Osteocyte (in vitro differentiated cells): Measurements from ENCODE around the gene C6orf89. TPM values are rescaled to one million over a fixed set of nuclear protein-coding genes. Genes with fewer than 3 reads are reported as not detected.

ENCODE experiments used
- DNase-seq: peaks from one replicate; pipeline ENCODE4 v3.0.0; 2021; ENCODE audit warnings: mixed read lengths; ENCODE audit not compliant: unreplicated experiment; ENCODE audit errors: extremely low spot score
- H3K27ac Mint-ChIP-seq: one replicate; pipeline ENCODE4 v1.8.0; 2021; ENCODE audit warnings: mild to moderate bottlenecking, mixed read lengths; ENCODE audit not compliant: unreplicated experiment
- H3K27me3 Mint-ChIP-seq: one replicate; pipeline ENCODE4 v1.8.0; 2021; ENCODE audit warnings: mixed read lengths; ENCODE audit not compliant: unreplicated experiment
- H3K36me3 Mint-ChIP-seq: one replicate; pipeline ENCODE4 v1.8.0; 2021; ENCODE audit warnings: mixed read lengths; ENCODE audit not compliant: unreplicated experiment
- H3K4me1 Mint-ChIP-seq: one replicate; pipeline ENCODE4 v1.8.0; 2021; ENCODE audit warnings: mixed read lengths; ENCODE audit not compliant: unreplicated experiment
- H3K4me3 Mint-ChIP-seq: one replicate; pipeline ENCODE4 v1.8.0; 2021; ENCODE audit warnings: mild to moderate bottlenecking, moderate library complexity, mixed read lengths; ENCODE audit not compliant: unreplicated experiment
- H3K9me3 Mint-ChIP-seq: one replicate; pipeline ENCODE4 v1.8.0; 2021; ENCODE audit warnings: mixed read lengths; ENCODE audit not compliant: unreplicated experiment
- long read RNA-seq: library from polyadenylated mRNA; unstranded; transcript quantifications from one replicate; pipeline ENCODE4 v2.0.0, GENCODE V29; 2021
- total RNA-seq: library from RNA; stranded (reverse); gene quantifications from 2 replicates; pipeline ENCODE4 v1.2.1, GENCODE V29; 2021
- TF ChIP-seq, protein P1 (sequence below): fragments of 200-600 bp; sonication (generic); IDR thresholded peaks from 2 replicates; pipeline ENCODE4 v1.5.0; 2021; ENCODE audit warnings: antibody characterized with exemption, mild to moderate bottlenecking, moderate library complexity

Gene C6orf89, protein sequence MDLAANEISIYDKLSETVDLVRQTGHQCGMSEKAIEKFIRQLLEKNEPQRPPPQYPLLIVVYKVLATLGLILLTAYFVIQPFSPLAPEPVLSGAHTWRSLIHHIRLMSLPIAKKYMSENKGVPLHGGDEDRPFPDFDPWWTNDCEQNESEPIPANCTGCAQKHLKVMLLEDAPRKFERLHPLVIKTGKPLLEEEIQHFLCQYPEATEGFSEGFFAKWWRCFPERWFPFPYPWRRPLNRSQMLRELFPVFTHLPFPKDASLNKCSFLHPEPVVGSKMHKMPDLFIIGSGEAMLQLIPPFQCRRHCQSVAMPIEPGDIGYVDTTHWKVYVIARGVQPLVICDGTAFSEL
- total RNA-seq = 71.2 and 73.2 TPM in 2 replicates
- long read RNA-seq, full-length matches to known transcripts = 346 of 443 reads
- long read RNA-seq, partial matches to known transcripts = 75 of 443 reads
- long read RNA-seq, other reads (novel, unspliced or antisense) = 22 of 443 reads

DNA sequence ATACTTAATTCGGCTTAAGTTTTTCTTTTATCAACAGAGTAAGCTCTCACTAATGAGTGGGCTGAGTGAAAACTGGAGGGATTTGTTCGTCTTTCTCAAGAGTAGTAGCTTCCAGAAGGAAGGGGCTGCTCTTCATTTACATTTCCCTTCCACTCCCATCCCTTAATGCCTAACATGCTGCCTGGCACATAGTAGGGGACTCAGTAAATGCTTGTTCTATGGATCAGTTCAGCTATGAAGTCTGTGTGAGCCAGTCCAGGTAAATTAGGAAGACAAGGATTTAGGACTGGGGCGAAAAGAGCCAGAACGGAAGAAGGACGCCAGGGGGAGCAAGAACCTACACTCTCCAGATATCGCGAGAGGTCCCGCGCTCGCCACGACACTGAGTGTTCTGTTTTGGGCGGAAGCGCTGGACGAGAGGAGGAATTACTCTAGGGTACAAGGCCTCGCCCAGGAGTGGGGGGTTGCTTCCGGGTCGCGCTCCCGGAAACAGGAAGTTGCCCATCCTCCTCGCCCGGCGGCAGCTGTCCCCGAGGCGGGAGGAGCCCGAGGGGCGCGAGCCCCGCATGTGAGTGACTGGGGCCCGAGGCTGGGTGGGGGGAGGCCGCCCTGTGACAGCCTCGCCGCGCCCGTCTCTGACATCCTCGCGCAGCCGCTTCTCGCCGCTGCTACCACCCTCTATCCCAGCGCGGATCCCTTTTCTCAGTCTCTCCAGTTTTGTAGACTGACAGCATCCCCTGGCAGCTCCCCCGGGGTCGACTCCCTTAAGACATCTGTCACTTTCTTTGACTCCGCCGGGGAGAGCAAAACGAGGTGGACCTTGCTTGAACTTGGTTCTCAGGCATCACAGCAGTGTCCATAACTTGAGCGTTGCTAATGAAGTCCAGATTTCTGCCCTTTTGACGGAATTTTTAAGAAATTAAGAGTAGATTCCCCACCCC lies at the start of gene C6orf89:
C6orf89 (plus strand) TSS at position 492 of the 941 bp plus-strand sequence. CDS start 13,493 bp downstream, outside the sequence.
- Mint-ChIP-seq H3K4me1 (peaks cover 28% of the 10 kb centered on the region), H3K27ac (peak within 1 kb of the TSS; percentile 89), H3K27me3 (no peaks in the 10 kb centered on the region), H3K4me3 (peak within 1 kb of the TSS; percentile 90), H3K36me3 (no peaks in the 10 kb centered on the region), H3K9me3 (no peaks in the 10 kb centered on the region)
- TF ChIP-seq, protein P1, sequence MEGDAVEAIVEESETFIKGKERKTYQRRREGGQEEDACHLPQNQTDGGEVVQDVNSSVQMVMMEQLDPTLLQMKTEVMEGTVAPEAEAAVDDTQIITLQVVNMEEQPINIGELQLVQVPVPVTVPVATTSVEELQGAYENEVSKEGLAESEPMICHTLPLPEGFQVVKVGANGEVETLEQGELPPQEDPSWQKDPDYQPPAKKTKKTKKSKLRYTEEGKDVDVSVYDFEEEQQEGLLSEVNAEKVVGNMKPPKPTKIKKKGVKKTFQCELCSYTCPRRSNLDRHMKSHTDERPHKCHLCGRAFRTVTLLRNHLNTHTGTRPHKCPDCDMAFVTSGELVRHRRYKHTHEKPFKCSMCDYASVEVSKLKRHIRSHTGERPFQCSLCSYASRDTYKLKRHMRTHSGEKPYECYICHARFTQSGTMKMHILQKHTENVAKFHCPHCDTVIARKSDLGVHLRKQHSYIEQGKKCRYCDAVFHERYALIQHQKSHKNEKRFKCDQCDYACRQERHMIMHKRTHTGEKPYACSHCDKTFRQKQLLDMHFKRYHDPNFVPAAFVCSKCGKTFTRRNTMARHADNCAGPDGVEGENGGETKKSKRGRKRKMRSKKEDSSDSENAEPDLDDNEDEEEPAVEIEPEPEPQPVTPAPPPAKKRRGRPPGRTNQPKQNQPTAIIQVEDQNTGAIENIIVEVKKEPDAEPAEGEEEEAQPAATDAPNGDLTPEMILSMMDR = peak; percentile 90
- peak; percentile 97 for DNase-seq

DNA sequence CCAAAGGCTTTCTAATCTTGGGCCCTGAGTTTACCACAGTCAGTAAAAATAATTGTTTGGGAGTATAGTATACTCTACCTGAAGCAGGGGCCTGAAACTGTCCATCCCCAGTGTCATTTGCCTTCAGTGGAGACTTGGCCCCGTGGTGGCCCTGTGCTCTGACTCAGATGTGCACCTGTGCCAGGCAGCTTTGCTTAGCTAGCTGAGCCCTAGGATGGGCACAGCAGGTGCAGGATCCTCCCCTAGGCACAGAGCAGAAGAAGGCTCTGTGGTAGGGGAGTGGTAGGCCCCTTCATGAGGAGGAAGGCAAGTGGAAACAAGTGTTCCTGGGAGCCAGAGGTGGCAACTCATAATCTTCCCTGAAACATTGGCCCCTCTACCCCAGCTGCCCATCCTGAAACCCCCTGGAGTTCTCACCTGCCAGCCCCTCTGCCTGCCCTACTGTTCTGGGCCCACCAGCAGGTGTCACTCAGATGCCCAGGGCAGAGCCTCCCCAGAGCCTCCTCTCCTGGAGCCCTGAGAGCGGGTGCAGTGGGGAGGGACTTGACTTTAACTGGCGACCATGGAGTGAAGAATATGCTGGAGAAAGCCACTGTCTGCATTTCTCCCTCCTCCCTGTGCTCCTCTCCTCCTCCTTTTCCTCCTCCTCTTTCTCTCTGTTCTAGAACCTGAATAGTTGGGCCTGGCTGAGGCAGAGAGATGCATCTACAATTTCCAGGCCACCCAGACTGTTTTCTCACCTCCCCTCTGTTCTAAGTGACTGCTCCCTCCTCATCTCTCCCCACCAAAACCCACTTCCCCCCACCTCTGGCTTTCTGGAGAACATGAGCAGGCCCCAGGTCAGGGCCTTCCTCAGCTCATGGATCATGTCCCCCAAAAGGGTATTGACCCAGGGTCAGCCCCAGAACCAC lies 49.4 kb upstream of the C6orf89 start:
- peaks cover 39% of the 10 kb centered on the region for H3K27me3 Mint-ChIP-seq

DNA sequence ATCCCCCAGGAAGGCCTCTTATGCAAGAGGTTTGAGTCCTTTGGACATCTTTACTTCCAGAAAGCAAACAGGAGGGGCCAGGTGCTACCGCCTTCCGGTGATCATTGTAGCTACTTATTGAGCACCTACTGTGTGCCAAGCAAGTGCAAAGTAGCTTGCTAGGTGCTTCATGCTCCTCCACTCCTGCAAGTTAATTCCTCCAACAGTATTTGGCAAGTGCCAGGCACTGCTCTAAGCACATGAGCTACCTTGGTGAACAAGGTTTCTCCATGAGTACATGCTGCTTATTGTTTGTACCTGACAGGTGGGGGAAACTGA lies 48.8 kb upstream of the C6orf89 start:
- H3K9me3 Mint-ChIP-seq = no peaks in the 10 kb centered on the region
- no peak overlapping the region for H3K27ac Mint-ChIP-seq
- H3K4me3 Mint-ChIP-seq = no peak overlapping the region
- no peaks in the 10 kb centered on the region for H3K36me3 Mint-ChIP-seq
- TF ChIP-seq, protein P1 = no peak
- peaks cover 8% of the 10 kb centered on the region for H3K4me1 Mint-ChIP-seq
- DNase-seq = no peak
- peaks cover 39% of the 10 kb centered on the region for H3K27me3 Mint-ChIP-seq

More for the DNA sequence above, 49.4 kb upstream of the C6orf89 start:
- H3K4me3 Mint-ChIP-seq = no peak overlapping the region
- no peaks in the 10 kb centered on the region for H3K9me3 Mint-ChIP-seq
- H3K4me1 Mint-ChIP-seq = peaks cover 8% of the 10 kb centered on the region
- no peaks in the 10 kb centered on the region for H3K36me3 Mint-ChIP-seq
- H3K27ac Mint-ChIP-seq = no peak overlapping the region
- TF ChIP-seq, protein P1 = no peak
- no peak for DNase-seq

DNA sequence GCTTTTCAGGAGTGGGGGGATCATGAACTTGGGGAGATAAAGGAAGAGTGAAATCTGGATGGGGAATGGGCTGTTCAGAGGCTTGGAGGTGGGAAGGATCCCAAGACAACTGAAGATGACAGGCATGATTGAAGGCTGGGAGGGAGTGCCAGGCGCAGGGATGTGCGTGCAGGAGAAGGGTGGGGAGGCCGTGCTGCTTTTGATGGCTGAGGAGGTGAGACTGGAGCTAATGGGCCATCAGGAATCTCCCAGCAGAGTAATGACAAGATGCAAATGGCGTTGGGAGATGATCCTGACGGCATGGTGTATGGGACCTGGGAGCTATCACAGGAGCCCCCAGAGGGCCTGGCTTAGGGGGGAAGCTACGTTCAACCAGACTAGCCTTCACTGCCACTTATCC lies 48.1 kb upstream of the C6orf89 start:
- H3K4me3 Mint-ChIP-seq = no peak overlapping the region
- H3K4me1 Mint-ChIP-seq = peaks cover 8% of the 10 kb centered on the region
- H3K27me3 Mint-ChIP-seq = peaks cover 39% of the 10 kb centered on the region
- TF ChIP-seq, protein P1 = no peak
- no peaks in the 10 kb centered on the region for H3K36me3 Mint-ChIP-seq
- H3K9me3 Mint-ChIP-seq = no peaks in the 10 kb centered on the region
- no peak overlapping the region for H3K27ac Mint-ChIP-seq
- DNase-seq = no peak
